Cardiac fibroblast (primary cell): ENCODE results near the gene OR2A14.

Source experiments
- DNase-seq, 2 donors: peaks; one replicate each; pipeline versions ENCODE4 v3.0.0 to v3.0.0-alpha.2; 2010; ENCODE audit warnings: low read depth in 2 of 2
- H3K4me3 ChIP-seq, 2 donors: replicated peaks in 1 of 2; 1 replicate in 1 of 2; 2 replicates in 1 of 2; pipeline ENCODE4 v1.5.1; 2011; ENCODE audit warnings: low read depth in 2 of 2, low read length in 2 of 2, mild to moderate bottlenecking in 2 of 2, moderate library complexity in 1 of 2
- TF ChIP-seq, protein P1 (sequence below): IDR thresholded peaks from one replicate; pipeline ENCODE4 v1.5.1; 2011; ENCODE audit warnings: low read depth, mild to moderate bottlenecking, low read length, inconsistent platforms

The OR2A14 gene

DNA sequence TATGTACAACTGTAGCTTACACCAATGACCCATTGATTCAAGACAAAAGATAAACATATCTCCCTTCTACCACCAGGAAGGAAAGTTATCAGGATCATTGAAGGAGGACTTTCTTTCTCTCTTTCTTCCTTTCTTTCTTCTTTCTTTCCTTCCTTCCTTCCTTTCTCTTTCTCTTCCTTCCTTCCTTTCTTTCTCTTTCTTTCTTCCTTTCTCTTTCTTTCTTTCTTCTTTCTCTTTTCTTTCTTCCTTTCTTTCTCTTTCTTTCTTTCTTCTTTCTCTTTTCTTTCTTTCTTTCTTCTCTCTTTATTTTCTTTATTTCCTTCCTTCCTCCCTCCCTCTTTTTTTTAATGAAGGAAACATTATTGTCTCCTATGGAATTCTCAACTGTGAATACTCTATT is 24.2 kb upstream of the OR2A14 start:
- no peak overlapping the region for H3K4me3 ChIP-seq
- TF ChIP-seq, protein P1, sequence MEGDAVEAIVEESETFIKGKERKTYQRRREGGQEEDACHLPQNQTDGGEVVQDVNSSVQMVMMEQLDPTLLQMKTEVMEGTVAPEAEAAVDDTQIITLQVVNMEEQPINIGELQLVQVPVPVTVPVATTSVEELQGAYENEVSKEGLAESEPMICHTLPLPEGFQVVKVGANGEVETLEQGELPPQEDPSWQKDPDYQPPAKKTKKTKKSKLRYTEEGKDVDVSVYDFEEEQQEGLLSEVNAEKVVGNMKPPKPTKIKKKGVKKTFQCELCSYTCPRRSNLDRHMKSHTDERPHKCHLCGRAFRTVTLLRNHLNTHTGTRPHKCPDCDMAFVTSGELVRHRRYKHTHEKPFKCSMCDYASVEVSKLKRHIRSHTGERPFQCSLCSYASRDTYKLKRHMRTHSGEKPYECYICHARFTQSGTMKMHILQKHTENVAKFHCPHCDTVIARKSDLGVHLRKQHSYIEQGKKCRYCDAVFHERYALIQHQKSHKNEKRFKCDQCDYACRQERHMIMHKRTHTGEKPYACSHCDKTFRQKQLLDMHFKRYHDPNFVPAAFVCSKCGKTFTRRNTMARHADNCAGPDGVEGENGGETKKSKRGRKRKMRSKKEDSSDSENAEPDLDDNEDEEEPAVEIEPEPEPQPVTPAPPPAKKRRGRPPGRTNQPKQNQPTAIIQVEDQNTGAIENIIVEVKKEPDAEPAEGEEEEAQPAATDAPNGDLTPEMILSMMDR, result no peak
- no peak for DNase-seq

DNA sequence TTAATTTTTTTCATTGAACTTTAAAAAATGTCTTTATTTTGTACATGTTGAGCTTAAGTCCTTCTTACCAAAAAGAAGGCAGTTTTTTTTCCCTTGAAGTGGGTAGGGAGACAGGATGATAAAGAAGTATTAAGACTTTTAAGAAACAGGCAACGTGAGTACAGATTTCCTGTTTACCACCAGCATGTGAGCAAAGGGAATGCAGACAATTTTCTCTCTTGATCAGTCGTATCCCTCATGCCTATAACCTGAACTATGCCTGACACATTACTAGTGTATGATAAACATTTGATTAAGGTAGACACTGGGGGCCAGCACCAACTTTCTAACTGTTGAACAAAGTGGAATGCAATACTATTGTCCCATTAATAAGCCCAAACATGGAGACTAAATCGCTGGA is 22.4 kb upstream of the OR2A14 start:
- TF ChIP-seq, protein P1, result no peak
- H3K4me3 ChIP-seq, result no peak overlapping the region
- no peak for DNase-seq

- no peak overlapping the region for H3K4me3 ChIP-seq
- TF ChIP-seq, protein P1, result no peak
- no peak for DNase-seq
Measured at GRCh38 chr7:144102041-144102440, 20.9 kb upstream of the OR2A14 start.

GRCh38 chr7:144105211-144105610 is 17.8 kb upstream of the OR2A14 start:
- no peak overlapping the region for H3K4me3 ChIP-seq
- TF ChIP-seq, protein P1, result no peak
- no peak for DNase-seq

DNA sequence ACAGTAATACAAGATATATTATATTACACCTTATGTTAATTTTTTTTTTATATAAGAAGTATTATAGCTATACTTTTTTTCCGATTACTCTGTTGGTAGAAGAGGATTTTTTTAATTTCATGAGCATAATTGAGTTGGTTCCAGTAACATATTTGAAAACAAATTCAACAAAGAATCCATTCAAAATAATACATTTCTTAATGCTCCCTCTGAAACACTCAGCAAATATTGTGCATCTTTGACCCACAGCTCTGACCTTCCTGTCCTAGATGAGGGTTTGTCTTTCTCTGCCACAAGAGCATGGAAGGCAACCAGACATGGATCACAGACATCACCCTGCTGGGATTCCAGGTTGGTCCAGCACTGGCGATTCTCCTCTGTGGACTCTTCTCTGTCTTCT is 13.7 kb upstream of the OR2A14 start, which contains the start of gene OR2A2:
TSS of gene OR2A2 (plus strand) at position 301 of the 400 bp plus-strand sequence. CDS start at position 301, 0 bp downstream.
- no peak within 1 kb of the TSS for H3K4me3 ChIP-seq
- no peak for DNase-seq
- TF ChIP-seq, protein P1, result no peak

- TF ChIP-seq, protein P1, result no peak
- DNase-seq, result no peak
- no peak overlapping the region for H3K4me3 ChIP-seq
Measured at GRCh38 chr7:144110272-144110671, 12.7 kb upstream of the OR2A14 start.

DNA sequence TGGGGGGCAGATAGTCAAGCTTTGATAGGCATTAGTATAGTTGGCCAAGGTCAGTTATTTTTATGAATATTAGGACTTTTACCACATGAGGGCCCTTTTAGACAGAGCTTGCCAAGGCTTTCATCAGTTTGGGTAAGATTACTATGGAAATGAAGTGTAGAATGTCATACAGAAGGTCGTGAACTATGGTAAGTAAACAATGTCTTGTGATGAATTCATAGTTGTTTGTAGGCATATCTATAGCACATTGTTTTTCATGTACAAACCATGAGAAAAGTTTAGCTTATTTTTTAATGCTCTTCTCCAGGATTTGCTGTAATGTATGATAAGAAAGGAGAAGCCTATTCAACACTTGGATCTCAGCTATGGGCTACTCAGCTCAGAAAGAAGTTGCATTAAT is 9.3 kb upstream of the OR2A14 start:
- no peak for DNase-seq
- no peak overlapping the region for H3K4me3 ChIP-seq
- TF ChIP-seq, protein P1, result no peak
